ENCODE measurements around the gene NEBL.

DNA sequence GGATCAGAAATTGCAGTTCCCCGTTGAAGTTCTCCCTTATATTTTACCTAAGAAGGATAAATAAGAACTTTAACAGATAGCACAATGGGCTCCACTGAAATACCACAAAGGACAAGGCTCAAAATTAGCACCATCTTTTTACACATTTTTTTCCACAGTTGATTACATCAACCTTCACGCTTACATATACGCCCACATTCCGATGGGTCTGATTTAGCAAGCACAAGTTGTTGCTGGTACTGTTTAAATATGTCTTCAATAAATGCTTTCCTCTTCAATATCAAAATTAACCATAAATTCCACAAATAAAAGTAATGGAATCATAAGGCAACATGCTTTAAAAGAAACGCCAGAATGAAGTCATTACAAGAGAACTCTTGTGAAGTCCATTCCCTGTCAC is 79.5 kb downstream of the NEBL start:
- TF ChIP-seq POLR2AphosphoS5 (IDR thresholded peaks at IDR 0.05; ENCODE audit: low read depth, low read length) (no peak), POLR2A (IDR thresholded peaks at IDR 0.05; ENCODE audit: low read depth, low read length) (no peak), TAF1 (IDR thresholded peaks at IDR 0.05; ENCODE audit: low read depth, low read length) (no peak), SPI1 (IDR thresholded peaks at IDR 0.05; ENCODE audit: low read depth, low read length) (no peak)
